ENCODE measurements around the gene ZBTB7B.

Gene ZBTB7B

DNA sequence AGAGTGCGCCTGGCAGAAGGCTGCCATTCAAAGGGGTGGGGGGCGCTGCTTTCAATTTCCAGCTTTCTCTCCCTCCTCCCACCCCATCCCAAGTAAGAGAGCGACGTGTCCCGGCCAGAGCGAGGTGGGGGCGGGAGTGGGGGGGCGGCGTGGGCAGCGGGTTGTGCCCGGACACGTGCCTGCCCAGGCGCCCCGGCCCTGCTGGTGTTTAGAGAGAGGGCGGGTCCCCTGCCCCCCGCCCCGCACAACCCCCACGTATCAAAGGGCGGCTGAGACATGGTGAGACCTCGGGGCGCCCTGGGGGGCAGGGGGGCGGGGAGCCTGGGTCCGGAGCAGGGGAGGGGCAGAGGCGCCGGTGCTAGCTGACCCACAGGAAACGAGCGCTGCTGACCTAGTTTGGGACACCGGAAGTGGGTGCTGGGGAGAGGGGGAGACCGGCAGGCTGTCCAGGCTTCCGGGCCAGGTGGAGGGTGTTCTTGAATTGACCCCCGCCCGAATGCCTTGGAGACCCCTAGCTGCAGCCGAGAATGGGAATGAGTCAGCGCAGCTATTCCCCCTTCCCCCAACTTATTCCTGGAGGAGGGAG is 1.3 kb downstream of the ZBTB7B start:
- DNase-seq (ENCODE audit: low spot score), result peak; percentile 32

DNA sequence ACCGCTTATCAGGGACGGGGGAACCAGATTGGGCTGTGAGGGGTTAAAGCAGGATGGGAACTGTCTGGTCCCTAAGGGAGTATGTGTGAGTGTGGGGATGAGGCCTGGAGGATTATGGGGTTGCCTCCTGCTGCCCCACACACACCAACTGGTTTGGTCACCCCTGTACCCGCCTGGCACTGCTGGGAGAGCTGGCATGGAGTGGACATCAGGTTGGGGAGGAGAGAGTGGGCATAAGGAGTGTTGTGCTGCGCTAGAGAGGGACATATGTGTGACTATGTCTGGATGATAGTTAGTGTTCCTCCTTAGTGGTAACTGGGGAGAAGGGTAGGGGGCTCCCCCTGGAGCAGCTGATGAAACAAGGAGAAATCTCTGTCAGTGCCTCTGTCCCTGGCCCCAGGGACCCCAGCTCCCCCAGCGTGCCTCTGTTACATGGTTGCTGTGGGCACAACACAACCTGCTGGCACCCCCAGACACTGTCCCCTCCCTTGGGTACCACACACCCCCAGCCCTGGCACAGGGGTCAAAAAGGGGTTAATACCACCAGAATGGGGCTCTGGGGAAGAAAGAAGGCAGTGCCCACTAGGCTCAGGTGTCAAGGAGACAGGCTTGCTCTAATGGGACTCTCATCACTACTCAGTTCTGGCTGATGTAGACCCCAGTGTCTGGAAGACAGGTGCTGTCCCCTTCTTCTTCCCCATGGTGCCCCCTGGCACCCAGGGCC is 1.9 kb downstream of the ZBTB7B start:
- DNase-seq (ENCODE audit: low spot score), result no peak

DNA sequence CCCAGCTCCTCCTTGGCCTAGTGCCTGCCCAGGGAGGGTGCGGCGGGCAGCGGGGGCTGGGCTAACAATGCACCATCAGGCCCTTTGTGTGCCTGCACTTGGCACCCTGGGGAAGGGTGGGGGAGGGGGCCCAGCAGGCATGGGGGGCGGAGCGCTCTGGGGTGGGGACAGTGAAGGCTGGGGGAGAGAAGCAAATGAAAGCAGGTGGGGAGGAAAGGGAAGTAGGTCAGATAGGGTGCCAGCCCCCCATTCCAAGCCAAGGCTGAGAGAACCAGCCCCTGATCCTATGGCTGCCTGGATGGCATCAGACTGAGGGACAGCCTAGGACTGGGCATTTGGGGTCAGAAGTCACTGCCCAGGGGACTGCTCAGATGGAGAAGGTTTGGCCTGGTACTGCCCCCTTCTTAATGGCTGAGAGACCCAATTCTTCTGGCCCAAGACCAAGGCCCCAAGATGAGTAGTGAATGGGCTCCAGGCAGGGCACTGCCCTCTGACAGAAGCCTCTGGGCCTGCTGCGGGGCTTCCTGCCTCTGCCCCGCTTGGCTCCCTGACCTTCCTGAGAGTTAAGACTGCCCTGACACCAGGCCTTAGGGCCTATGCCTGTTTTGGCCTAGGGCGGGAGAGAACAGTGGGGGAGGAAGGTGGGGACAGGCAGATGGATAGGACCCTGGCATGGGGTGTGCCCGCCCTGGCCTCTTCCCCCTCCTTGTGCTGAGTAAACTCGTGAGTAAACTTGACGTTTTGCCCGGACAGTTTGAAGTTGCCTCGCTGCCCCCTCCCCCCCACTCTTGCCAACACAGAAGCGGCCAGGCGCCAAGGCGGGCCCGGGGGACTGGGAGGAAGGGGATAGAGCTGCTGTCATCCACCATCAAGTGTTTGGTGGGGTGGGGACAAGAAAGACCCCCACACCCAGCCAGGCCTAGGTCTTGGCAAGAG is 2.7 kb downstream of the ZBTB7B start:
- DNase-seq (ENCODE audit: low spot score), result no peak

DNA sequence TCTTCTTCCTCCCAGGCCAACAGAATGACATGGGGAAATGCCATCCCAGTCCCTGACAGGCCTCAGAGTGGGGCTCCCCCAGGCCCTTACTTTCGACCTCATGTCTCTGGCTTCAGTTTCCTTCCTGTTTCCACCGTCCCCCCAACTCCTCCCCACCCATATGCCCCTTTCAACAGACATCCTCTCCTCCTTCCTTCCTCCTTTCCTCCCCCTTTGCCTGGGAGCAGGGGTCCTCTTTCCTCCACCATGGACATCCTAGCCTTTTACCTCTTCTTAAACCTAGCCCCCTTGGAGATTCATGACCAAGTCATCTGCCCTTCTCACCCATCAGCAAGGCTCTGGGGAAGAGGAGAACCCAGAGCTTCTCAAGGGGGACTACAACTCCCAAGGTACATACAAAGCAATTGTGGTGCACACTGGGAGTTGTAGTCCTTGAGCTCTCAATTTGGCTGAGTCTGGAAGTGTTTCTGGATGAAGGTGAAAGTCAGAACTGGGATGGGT is 4.0 kb downstream of the ZBTB7B start:
- DNase-seq (ENCODE audit: low spot score), result no peak

DNA sequence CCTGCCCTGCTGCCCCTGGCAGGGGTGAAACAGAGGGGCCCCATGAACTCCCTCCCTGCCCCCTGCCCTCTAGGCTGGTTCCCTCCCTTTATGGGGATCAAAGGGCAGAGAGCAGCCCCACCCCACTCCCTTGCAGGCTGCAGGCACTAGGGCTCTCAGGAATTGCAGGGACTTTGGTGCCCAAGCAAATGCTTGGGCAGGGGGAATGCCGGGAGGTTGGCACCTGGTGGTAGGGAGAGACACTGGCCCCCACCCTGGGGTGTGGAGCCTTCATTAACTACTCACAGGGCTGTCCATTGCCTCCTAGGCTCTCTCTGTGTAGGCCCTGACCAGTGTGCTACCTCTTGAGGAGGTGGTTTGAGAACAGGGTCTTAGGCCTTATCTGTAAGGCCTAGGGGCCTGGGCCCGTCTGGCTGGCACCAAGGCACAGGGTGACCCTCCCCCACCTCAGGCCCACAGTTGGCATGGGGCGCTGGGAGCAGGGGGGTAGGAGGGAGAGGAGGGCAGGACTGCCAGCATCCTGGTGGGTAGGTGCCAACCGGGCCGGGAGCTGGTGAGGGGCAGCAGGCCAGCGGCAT is 4.7 kb downstream of the ZBTB7B start:
- no peak for DNase-seq (ENCODE audit: low spot score)

DNA sequence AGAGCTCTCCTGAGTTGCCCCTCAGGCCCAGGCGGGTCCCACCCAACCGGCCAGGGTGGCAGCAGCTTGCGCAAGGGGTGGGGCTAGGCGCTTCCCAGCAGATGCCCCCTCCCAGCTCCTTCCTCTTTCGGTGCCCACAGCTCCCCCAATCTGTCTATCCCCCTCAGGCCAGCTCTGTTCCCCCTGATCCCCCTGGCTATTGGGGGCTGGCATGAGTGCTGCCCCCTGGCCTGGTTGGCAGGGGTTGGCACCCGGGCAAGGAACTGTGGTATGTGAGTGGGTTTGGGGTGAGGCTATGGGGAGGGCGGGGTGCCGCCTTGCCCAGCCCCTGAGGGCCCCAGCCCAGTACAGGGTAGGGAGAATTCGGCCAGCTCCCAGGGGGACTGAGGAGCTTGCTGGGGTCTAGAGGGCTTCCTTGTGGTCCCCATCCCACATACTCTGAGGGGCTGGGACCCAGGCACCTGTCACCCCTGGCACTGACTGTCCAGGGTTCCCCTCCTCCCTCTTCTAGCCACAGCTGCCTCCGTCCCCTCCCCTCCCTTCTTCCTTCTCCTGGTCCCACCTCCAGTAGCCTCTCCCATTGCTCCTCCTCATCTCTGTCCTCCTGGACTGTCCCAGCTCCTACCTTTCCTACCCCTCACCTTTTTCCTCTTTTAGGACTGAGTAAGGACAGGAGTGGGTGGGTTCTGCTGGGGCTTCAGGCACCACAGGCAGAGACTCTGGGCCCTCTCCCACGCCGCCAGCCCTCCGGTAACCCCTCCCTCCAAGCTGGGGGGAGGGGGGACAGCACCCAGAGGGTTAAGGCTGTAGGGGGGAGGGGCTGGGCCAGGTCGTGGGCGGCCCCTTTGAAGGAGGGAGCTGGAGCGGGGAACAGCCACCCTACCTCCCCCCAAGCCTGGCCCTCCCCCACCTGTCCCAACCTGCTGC is 5.7 kb downstream of the ZBTB7B start:
- no peak for DNase-seq (ENCODE audit: low spot score)

DNA sequence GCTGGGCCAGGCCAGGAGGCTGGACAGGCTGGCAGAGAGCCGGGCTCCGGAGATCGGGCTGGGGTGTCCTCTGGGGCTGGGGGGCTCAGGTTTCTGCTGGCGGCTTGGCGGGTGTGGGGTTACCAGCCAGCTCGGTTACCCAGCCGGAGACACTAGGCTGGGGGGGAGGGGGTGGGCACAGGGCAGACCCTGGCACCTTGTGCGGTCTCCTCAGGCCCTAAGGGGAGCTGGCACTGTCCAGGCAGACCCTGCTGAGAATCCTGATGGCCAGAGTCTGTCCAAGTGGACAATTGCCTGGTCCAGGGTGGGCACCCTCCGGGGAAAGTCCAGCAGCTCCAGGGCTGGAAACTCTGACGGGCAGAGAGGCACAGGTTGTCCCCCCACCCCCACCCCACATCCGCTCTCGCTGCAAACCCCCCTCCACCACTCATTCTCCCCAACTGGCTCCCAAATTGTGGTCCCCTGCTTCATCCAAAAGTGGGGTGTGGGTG is 6.7 kb downstream of the ZBTB7B start:
- no peak for DNase-seq (ENCODE audit: low spot score)

DNA sequence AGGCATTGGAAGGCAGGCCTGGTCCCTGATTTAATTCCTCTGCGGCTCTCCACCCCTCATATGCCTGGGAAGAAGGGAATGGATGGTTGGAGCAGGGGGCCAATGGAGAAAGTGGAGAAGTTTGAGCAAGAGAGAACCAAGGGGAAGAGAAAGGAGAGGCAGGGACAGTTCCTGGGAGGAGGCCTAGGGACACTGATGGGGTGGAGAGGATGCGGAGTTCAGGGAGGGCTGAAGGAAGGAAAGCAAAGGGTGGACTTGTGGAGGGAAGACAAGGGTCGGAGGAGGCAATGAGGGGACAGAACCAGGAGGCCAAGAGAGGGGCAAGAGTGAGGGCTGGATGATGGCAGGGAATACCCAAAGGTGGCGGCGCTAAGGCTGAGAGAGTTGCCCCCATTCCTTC is 7.1 kb downstream of the ZBTB7B start:
- DNase-seq (ENCODE audit: low spot score), result no peak

DNA sequence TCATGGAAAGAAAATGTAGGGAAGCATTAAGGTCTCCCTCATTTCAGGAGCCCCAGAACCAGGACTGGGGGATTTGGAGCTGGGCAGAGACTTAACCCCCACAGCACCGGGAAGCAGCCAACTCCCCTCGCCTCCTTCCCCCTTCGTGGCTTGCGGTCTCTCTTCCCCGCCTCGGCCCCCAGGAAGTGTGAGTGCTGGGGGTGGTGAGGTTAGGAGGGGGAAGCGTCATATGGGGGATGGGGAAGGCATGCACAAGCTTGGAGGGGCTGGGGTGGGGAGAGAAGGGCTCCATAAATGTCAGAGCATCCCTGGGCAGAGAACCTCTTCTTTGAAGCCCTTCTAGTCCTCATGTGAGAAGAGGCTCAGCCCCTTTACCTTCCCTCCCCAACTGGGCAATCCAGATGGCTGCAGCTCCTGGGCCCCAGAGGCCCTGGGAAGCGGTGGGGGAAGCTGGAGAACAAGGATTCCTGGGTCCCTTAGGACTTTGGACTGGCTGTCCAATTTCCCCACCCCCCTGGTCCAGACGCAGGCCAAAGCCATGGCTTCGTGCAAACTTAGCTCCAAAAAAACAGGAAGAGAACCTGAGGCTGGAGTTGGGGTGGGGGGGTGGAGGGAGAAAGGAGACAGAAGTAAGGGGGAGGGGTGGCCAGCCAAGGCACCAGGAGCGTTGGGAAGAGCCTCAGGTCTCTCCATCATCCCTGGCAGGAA is 7.8 kb downstream of the ZBTB7B start:
- no peak for DNase-seq (ENCODE audit: low spot score)

DNA sequence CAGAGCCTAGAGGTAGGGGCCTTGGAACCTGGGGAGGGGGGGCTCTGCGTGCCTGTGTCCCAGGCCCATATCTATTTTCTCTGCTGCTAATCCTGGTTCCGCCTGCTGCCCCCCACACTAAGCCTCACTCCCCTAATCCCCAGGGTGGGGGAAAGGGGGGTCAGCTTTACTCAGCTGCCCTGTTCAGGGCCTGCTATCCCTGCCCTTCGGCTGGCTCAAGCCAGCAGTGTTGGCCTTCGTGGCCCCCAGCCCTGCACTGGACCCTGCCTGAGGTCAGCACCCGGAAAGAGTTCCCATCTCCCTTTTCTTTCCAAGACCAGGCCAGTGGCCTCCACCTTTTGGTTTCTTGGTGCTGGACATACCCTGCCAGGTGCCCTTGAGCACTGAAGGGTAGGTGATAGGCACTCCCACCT is 8.4 kb downstream of the ZBTB7B start:
- no peak for DNase-seq (ENCODE audit: low spot score)

DNA sequence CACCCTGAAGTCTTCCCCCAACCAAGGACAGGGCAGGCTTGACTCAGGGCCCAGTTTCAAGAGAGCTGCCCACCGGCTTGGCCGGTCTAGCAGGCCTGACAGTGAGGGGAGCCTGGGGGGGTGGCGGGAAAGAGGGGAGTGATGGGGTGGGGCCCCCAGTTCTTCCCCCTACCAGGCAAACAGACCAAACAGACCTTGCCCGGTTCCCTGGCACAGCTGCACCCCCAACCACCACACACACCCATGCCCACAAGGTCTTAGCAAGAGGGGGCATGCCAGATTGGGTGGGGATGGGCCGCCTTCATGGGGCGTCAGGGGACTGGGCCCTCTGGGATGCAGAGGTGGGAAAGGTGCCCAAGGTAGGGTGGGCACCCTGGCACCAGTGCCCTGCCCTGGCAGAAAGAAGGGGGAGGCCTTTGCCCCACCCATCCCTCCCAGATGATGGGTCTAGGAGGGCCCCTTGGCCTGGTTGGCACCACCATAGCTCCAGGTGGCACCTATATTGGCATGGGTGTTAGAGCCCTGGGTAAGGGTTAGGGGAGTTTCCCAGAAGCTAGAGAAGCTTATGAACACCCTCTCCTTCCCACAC is 8.9 kb downstream of the ZBTB7B start:
- no peak for DNase-seq (ENCODE audit: low spot score)

DNA sequence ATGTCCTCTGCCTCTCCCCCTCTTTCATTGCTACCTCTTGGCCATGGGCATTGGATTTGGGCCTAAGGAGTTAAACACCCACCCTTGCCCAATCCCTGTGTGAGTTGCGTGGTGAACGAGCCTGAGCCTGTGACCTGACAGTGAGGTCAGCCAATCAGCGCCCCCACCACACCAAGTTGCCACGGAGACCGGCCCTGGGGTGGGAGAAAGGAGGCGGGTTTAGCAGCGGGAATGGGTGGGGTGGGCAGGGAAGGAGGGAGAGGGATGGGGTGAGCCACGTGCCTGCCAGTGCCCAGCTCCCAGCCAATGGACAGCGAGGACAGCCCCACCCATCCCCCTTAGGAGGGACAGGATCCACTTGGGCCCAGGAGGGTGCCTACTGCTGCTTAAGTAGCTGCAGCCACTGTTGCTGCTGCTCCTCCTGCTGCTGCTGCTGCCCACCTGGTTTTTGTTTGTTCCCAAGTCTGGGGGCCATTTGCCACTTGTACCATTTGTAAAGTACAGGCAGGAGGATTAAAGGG is 9.5 kb downstream of the ZBTB7B start:
- peak; percentile 60 for DNase-seq (ENCODE audit: low spot score)

DNA sequence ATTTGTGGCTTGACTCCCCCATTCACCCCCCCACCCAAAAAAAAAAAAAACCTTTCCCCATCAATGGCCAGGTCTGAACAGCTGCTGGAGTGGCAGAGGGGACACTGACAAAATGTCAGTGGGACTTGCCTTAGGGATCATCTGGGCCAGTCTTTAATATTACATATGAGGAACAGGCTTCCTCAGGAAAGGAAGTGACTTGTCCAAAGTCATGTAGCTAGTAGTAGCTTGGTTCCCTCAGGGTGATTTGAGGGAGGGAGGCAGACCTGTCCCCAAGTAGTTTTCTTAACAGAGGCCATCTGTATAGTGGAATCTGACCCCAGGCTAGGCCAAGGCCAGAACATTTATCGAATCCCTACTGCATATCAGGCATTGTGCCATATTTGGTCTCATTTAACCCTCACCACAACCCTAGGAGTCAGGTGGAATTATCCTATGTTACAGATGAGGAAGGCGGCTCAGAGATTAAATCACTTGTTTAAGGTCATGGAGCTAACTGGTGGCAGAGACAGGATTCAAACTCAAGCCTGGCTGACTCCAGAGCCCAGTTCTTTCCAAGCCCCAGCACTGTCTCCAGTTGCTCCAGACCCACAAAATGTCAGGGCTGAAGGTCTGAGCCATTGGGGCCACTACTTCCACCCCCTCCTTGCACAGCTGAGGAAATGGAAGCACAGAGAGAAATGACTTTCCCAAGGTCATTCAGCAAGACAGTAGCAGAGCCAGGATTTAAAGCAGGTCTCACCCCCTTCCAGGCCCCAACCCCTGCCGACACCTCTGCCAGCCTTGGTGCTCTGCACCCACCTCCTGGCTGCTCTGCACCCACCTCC is 10.4 kb downstream of the ZBTB7B start:
- DNase-seq (ENCODE audit: low spot score), result no peak

DNA sequence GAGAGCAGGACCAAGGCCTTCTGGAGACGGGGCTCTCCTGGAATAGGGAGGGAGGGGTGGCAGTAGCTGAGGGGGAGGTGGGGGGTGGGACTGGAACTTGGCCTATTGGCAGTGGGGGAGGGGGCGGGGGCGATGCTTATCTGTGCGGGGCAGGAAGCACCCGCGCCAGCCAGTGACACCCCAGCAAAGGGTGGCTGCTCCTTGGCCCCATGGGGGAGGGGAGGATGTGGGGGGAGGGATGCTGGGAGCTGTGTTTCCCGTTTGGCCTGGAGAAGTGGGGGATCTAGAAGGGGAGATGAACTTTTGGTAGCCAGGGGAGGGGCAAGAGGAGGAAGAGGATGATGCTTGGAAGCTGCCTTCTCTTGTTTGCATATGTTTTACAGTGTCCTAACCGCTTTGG is 11.0 kb downstream of the ZBTB7B start:
- no peak for DNase-seq (ENCODE audit: low spot score)

DNA sequence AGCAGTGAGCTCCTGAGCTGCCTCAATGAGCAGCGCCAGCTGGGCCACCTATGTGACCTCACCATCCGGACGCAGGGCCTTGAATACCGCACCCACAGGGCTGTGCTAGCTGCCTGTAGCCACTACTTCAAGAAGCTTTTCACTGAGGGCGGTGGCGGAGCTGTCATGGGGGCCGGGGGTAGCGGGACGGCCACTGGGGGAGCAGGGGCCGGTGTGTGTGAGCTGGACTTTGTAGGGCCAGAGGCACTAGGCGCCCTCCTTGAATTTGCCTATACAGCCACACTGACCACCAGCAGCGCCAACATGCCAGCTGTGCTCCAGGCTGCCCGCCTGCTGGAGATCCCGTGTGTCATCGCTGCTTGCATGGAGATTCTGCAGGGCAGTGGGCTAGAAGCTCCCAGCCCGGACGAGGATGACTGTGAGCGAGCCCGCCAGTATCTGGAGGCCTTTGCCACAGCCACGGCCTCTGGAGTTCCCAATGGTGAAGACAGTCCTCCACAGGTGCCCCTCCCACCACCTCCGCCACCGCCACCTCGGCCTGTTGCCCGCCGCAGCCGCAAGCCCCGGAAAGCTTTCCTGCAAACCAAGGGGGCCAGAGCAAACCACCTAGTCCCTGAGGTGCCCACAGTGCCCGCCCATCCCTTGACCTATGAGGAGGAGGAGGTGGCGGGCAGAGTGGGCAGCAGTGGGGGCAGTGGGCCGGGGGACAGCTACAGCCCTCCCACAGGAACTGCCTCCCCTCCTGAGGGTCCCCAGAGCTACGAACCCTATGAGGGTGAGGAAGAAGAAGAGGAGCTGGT is 12.3 kb downstream of the ZBTB7B start:
- DNase-seq (ENCODE audit: low spot score), result no peak

DNA sequence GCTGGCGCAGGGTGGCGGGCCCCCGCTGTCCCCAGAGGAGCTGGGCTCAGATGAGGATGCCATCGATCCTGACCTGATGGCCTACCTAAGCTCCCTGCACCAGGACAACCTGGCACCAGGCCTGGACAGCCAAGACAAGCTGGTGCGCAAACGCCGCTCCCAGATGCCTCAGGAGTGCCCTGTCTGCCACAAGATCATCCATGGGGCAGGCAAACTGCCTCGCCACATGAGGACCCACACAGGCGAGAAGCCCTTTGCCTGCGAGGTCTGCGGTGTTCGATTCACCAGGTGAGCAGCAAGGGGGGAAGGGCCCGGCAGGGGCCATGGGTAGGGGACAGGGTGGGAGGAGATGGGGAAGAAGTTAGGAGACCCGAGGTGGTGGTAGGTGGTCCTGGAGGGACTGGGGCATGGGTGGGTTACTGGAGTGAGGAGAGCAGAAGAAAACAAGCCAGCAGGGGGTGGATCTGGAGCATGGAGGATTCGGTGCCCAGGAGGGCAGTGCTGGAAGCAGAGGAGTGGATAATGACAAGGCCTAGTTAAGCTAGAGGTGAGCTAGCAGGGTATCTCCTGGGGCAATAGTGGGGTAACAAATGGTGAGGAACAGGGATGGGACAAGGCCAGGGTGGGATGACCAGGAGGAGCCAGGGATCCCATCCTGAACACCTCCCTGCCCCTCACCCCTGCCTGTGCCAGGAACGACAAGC is 13.1 kb downstream of the ZBTB7B start:
- no peak for DNase-seq (ENCODE audit: low spot score)

DNA sequence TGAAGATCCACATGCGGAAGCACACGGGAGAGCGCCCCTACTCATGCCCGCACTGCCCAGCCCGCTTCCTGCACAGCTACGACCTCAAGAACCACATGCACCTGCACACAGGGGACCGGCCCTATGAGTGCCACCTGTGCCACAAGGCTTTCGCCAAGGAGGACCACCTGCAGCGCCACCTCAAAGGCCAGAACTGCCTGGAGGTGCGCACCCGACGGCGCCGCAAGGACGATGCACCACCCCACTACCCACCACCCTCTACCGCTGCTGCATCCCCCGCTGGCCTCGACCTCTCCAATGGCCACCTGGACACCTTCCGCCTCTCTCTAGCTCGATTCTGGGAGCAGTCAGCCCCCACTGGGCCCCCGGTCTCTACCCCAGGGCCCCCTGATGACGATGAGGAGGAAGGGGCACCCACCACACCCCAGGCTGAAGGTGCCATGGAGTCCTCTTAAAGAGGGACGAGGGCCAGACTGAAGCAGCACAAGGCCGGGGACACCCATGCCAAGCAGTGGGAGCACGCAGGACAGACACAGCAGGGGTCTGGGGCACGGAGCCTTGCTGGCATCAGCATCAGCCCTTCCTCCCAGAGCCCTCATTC is 13.7 kb downstream of the ZBTB7B start:
- DNase-seq (ENCODE audit: low spot score), result no peak

All from AG08395 (cell line).